RCC 7860 (cell line): ENCODE data around the gene USP17L21.
"Not testable (repeated sequence)": the region's sequence is repeated elsewhere in the genome, so short reads cannot be mapped to it uniquely, and the experiment has no call there.

Experiments used
- DNase-seq: peaks from one replicate; pipeline ENCODE4 v3.0.0-alpha.2; 2015; ENCODE audit warnings: low spot score
- FAIRE-seq: peaks from 2 replicates; lab custom pipeline; 2012; peaks lifted over from hg19 to GRCh38; lab: Jason Lieb, UNC

The USP17L21 gene

DNA sequence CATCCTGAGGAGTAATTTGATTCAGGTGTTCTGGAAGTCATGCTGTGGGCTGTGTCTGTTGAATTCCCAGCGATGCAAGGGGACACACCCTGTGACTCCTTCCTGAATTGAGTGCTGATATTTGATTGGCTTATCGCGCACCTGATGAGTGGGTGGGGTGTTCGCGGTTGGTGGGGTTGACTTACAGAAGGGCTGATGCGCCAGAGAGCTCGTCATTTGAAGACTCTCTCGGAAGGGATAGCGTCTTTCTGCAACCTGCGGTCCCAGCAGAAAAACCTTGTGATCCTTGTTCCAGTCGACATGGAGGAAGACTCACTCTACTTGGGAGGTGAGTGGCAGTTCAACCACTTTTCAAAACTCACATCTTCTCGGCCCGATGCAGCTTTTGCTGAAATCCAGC lies at the start of gene USP17L21:
TSS of gene USP17L21 (plus strand) at position 301 of the 400 bp plus-strand sequence. CDS start at position 301, 0 bp downstream.
- DNase-seq, FAIRE-seq: not testable (repeated sequence)

DNA sequence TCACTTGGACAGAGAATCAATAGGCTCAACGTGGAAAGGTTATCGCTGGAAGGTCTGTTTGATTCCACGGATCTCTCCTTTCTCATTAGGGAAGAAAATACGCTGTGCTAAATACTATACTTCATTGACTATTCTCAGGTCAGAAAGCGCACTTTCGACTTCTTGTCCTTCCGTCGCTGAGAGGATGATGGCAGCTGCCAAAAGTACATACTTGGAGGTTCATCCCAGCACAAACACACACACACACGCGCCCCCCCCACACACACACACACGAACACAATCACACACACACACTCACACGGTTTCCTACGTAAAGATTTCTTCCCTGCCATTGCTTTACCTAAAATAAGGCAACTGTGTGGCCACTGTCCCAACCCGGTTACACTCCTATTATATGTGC lies 48.0 kb upstream of the USP17L21 start:
- not testable (repeated sequence) for FAIRE-seq, DNase-seq

- DNase-seq, FAIRE-seq: not testable (repeated sequence)
These were observed 47.6 kb upstream of the USP17L21 start, which contains the start of gene USP17L11 for GRCh38 chr4:9215105-9215504. Gene USP17L11 (plus strand): TSS chr4:9215405. CDS start chr4:9215405, 0 bp downstream.

- FAIRE-seq, DNase-seq: not testable (repeated sequence)
These were observed 42.8 kb upstream of the USP17L21 start, which contains the start of gene USP17L12 for GRCh38 chr4:9219852-9220251. Gene USP17L12 (plus strand): TSS chr4:9220152. CDS start chr4:9220152, 0 bp downstream.

GRCh38 chr4:9224596-9224995 lies 38.1 kb upstream of the USP17L21 start, which contains the start of gene USP17L13:
Gene USP17L13 (plus strand): TSS chr4:9224896. CDS start chr4:9224896, 0 bp downstream.
- FAIRE-seq, DNase-seq: not testable (repeated sequence)

GRCh38 chr4:9230249-9230648 lies 32.4 kb upstream of the USP17L21 start:
- not testable (repeated sequence) for DNase-seq, FAIRE-seq

DNA sequence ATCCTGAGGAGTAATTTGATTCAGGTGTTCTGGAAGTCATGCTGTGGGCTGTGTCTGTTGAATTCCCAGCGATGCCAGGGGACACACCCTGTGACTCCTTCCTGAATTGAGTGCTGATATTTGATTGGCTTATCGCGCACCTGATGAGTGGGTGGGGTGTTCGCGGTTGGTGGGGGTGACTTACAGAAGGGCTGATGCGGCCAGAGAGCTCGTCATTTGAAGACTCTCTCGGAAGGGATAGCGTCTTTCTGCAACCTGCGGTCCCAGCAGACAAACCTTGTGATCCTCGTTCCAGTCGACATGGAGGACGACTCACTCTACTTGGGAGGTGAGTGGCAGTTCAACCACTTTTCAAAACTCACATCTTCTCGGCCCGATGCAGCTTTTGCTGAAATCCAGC lies 28.6 kb upstream of the USP17L21 start, which contains the start of gene USP17L15:
TSS of gene USP17L15 (plus strand) at position 301 of the 400 bp plus-strand sequence. CDS start at position 301, 0 bp downstream.
- FAIRE-seq, result not testable (repeated sequence)

DNA sequence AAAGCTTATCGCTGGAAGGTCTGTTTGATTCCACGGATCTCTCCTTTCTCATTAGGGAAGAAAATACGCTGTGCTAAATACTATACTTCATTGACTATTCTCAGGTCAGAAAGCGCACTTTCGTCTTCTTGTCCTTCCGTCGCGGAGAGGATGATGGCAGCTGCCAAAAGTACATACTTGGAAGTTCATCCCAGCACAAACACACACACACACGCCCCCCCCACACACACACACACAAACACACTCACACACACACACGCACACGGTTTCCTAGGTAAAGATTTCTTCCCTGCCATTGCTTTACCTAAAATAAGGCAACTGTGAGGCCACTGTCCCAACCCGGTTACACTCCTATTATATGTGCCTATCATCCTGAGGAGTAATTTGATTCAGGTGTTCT lies 24.2 kb upstream of the USP17L21 start:
- not testable (repeated sequence) for DNase-seq, FAIRE-seq

More for the DNA sequence above, 28.6 kb upstream of the USP17L21 start, which contains the start of gene USP17L15:
- DNase-seq, result not testable (repeated sequence)

DNA sequence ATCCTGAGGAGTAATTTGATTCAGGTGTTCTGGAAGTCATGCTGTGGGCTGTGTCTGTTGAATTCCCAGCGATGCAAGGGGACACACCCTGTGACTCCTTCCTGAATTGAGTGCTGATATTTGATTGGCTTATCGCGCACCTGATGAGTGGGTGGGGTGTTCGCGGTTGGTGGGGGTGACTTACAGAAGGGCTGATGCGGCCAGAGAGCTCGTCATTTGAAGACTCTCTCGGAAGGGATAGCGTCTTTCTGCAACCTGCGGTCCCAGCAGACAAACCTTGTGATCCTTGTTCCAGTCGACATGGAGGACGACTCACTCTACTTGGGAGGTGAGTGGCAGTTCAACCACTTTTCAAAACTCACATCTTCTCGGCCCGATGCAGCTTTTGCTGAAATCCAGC lies 19.1 kb upstream of the USP17L21 start, which contains the start of gene USP17L17:
TSS of gene USP17L17 (plus strand) at position 301 of the 400 bp plus-strand sequence. CDS start at position 301, 0 bp downstream.
- DNase-seq, FAIRE-seq: not testable (repeated sequence)

- DNase-seq, FAIRE-seq: not testable (repeated sequence)
These were observed 14.6 kb upstream of the USP17L21 start, which contains the start of gene USP17L18 for GRCh38 chr4:9247953-9248680. Gene USP17L18 (plus strand): TSS chr4:9248630. CDS start chr4:9248630, 0 bp downstream.

DNA sequence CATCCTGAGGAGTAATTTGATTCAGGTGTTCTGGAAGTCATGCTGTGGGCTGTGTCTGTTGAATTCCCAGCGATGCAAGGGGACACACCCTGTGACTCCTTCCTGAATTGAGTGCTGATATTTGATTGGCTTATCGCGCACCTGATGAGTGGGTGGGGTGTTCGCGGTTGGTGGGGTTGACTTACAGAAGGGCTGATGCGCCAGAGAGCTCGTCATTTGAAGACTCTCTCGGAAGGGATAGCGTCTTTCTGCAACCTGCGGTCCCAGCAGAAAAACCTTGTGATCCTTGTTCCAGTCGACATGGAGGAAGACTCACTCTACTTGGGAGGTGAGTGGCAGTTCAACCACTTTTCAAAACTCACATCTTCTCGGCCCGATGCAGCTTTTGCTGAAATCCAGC lies 9.6 kb upstream of the USP17L21 start, which contains the start of gene USP17L19:
TSS of gene USP17L19 (plus strand) at position 301 of the 400 bp plus-strand sequence. CDS start at position 301, 0 bp downstream.
- DNase-seq, FAIRE-seq: not testable (repeated sequence)

DNA sequence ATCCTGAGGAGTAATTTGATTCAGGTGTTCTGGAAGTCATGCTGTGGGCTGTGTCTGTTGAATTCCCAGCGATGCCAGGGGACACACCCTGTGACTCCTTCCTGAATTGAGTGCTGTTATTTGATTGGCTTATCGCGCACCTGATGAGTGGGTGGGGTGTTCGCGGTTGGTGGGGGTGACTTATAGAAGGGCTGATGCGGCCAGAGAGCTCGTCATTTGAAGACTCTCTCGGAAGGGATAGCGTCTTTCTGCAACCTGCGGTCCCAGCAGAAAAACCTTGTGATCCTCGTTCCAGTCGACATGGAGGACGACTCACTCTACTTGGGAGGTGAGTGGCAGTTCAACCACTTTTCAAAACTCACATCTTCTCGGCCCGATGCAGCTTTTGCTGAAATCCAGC lies 4.8 kb upstream of the USP17L21 start, which contains the start of gene USP17L20:
TSS of gene USP17L20 (plus strand) at position 301 of the 400 bp plus-strand sequence. CDS start at position 301, 0 bp downstream.
- FAIRE-seq, DNase-seq: not testable (repeated sequence)

- FAIRE-seq, DNase-seq: not testable (repeated sequence)
These were observed 4.6 kb downstream of the USP17L21 start, which contains the start of gene USP17L22 for GRCh38 chr4:9267319-9267718. Gene USP17L22 (plus strand): TSS chr4:9267619. CDS start chr4:9267619, 0 bp downstream.

DNA sequence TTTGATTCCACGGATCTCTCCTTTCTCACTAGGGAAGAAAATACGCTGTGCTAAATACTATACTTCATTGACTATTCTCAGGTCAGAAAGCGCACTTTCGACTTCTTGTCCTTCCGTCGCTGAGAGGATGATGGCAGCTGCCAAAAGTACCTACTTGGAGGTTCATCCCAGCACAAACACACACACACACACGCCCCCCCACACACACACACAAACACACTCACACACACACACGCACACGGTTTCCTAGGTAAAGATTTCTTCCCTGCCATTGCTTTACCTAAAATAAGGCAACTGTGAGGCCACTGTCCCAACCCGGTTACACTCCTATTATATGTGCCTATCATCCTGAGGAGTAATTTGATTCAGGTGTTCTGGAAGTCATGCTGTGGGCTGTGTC lies 9.0 kb downstream of the USP17L21 start:
- DNase-seq, FAIRE-seq: not testable (repeated sequence)
